GM12891 (cell line): ENCODE data around the gene CDH4.

Experiments used
- DNase-seq: peaks from one replicate; pipeline ENCODE4 v3.0.0; 2011; ENCODE audit warnings: low spot score; ENCODE audit not compliant: insufficient read length
- FAIRE-seq: peaks from 2 replicates; lab custom pipeline; 2011; peaks lifted over from hg19 to GRCh38; lab: Jason Lieb, UNC
- PAX5 ChIP-seq: IDR thresholded peaks from 2 replicates; pipeline ENCODE4 v1.6.1; 2011; ENCODE audit warnings: low read length, moderate library complexity, mild to moderate bottlenecking; ENCODE audit not compliant: insufficient read depth, severe bottlenecking
- POLR2A ChIP-seq: IDR thresholded peaks from 2 replicates; pipeline ENCODE4 v1.6.1; 2011; ENCODE audit warnings: low read depth, low read length, control low read depth
- POLR2AphosphoS5 ChIP-seq: IDR thresholded peaks from 2 replicates; pipeline ENCODE4 v1.6.1; 2011; ENCODE audit warnings: low read depth, low read length, control low read depth
- POU2F2 ChIP-seq: IDR thresholded peaks from 2 replicates; pipeline ENCODE4 v1.6.1; 2011; ENCODE audit warnings: low read depth, mild to moderate bottlenecking, control low read depth, low read length, moderate library complexity
- SPI1 ChIP-seq: IDR thresholded peaks from 2 replicates; pipeline ENCODE4 v1.6.1; 2011; ENCODE audit warnings: low read depth, low read length, control low read depth
- TAF1 ChIP-seq: IDR thresholded peaks from 2 replicates; pipeline ENCODE4 v1.6.1; 2011; ENCODE audit warnings: low read depth, low read length, control low read depth

CDH4 gene

GRCh38 chr20:61795669-61796630 is 543.9 kb downstream of the CDH4 start:
- TF ChIP-seq PAX5 (no peak), SPI1 (no peak), POLR2A (no peak), POLR2AphosphoS5 (no peak), TAF1 (no peak), POU2F2 (no peak)
- FAIRE-seq, result no peak
- DNase-seq, result no peak

DNA sequence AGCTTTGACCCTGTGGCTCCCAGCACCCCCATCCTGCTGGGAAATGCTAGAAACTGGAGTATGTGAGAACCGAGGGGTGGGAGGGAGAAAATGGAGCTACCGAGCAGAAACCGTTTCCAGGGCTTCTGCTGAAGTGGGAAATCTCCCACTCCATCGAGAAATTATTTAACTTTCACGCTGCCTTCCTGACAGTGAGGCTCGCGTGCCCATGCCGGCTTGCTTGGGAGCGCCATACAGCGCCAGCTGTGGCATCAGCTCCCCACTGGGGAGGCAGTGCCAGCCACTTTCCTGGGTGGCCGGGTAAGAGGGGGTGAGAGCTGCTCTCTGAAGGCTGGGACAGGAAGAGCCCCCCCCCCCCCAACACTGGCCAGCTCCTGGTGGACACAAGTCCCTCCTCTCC is 544.7 kb downstream of the CDH4 start:
- DNase-seq (no peak), FAIRE-seq (no peak)
- TF ChIP-seq SPI1 (no peak), POLR2A (no peak), POU2F2 (no peak), POLR2AphosphoS5 (no peak), TAF1 (no peak), PAX5 (no peak)

DNA sequence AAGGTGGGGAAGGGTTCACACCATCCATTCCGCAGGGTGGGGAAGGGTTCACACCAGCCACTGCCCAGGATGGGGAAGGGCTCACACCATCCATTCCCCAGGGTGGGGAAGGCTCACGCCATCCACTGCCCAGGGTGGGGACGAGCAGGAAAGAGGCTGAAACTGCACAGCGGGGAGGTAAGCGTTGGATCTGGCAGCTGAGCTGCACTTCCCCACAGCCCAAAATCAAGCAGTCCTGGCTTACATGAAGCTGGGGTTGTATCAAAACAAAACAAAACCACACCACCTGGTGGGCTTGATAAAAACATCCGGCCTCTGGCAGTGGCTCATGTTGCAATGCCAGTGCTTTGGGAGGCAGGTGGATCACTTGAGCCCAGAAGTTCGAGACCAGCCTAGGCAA is 545.1 kb downstream of the CDH4 start:
- FAIRE-seq (no peak), DNase-seq (no peak)
- no peak for TF ChIP-seq SPI1
- no peak for TF ChIP-seq TAF1
- TF ChIP-seq POLR2AphosphoS5, result no peak
- TF ChIP-seq POLR2A, result no peak
- no peak for TF ChIP-seq PAX5
- TF ChIP-seq POU2F2, result no peak

DNA sequence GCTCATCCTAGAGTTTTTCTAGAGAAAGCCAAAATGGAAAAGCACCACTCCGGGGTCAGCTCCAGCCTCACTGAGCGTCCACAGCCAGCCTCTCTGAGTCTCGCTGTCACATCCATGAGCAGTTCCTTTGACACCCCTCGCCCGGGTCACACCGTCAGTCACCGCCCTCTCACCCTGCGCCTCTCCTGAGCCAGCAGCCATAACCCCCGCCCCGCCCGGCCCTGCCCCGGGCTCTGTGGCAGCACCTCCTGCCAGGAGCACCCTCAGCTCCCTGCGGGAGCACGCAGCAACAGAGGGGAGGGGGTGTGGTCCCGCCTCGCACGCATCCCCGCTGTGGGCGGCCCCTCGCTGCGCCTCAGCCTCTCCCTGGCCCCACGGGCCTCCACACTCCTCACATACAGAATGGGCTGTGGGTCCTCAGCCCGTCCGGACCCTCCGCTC is 545.9 kb downstream of the CDH4 start:
- DNase-seq (no peak), FAIRE-seq (no peak)
- TF ChIP-seq POLR2AphosphoS5 (no peak), POLR2A (no peak), PAX5 (no peak), TAF1 (no peak), SPI1 (no peak), POU2F2 (no peak)

DNA sequence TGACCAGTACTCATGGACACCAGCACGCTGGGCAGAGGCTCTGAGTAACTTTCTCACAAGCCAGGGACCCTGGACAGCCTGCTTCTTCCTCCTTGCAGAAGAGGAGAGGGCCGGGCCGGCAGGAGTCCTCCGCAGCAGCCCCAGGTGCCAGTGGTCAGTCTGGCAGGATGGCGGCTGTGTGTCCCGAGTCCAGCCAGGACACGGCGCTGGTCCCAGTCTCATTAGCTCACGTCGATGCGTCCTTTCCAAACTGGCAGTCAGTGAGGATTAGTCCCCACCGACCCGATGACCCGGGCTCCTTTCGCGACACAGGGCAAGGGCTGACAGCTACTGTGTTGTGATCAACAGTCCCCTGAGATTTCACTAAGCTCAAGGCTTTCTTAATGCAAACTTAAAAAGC is 546.6 kb downstream of the CDH4 start:
- TF ChIP-seq POLR2A (no peak), POU2F2 (no peak), PAX5 (no peak), TAF1 (no peak), SPI1 (no peak), POLR2AphosphoS5 (no peak)
- DNase-seq (no peak), FAIRE-seq (no peak)

DNA sequence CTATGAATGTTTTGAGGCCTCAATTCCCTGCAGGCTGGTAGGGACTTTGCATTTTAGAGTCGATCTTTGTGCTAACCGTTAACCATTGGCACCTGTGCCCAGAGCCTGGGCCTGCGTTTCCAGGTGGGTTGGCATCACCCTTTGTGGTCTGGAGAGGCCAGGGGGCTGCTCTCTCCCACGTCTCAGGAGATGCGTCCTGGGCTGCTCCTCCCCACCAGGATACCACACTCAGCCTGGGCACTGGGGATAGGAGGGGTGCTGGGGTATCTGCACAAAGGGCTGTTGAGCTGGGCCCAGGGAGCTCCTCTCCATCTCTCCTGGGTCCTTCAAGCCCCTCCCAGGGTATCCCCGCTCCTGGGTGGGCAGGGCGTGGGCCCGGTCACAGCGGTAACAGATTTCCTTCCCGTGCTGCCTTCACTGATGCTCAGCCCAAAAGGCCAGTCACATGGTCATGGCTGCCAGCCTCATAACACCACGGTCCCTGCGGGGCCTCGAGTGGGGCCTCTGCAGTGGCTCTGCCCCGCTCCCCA is 547.4 kb downstream of the CDH4 start:
- TF ChIP-seq POLR2AphosphoS5, result no peak
- TF ChIP-seq PAX5, result no peak
- no peak for TF ChIP-seq POLR2A
- no peak for TF ChIP-seq POU2F2
- no peak for TF ChIP-seq SPI1
- no peak for TF ChIP-seq TAF1
- DNase-seq (no peak), FAIRE-seq (no peak)

DNA sequence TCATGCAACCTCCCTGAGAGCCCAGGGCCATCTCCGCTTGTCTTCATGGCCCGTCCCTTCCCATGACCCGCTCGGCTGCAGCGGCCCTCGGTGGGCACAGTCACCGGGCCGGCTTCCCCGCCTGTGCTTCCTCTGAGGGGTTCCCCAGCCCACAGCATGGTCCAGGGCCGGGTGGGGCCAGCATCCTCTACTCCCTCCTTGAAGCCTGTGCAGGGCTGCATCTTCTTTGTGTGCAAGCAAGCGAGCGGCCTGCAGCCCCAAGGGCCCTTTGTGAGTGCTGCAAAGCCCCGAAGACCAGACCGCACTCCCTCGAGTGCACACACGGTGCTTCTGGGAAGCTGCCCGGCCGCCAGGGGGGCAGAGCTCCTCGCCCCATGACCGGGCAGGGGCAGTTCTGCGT is 547.9 kb downstream of the CDH4 start:
- FAIRE-seq (no peak), DNase-seq (no peak)
- TF ChIP-seq POLR2A (no peak), SPI1 (no peak), PAX5 (no peak), POU2F2 (no peak), TAF1 (no peak), POLR2AphosphoS5 (no peak)

- no peak for TF ChIP-seq PAX5
- DNase-seq, result no peak
- FAIRE-seq, result no peak
Measured at GRCh38 chr20:61800359-61801064, 548.5 kb downstream of the CDH4 start.

DNA sequence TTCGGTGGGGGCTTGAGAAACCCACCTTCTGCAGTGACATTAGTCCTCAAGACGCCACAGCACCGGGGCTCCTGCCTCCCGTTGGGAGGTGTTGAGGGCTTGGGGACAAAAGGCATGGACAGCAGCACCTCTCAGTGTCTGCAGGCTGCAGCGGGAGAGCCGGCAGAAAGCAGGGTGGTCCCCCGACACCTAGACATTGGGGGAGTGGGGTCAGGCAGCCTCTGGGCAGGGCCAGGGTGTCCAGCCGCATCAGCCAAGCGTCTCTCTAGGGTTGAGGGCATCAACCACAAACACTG is 549.0 kb downstream of the CDH4 start:
- FAIRE-seq (no peak), DNase-seq (no peak)

More for the DNA sequence above, 549.0 kb downstream of the CDH4 start:
- TF ChIP-seq POU2F2 (no peak), POLR2A (no peak), PAX5 (no peak), POLR2AphosphoS5 (no peak), TAF1 (no peak), SPI1 (no peak)
